ENCODE results near the gene TMEM204.

Gene TMEM204

GRCh38 chr16:1533443-1533951, at the start of gene TMEM204:
Gene TMEM204, plus strand, starts transcription at chr16:1533666. Its CDS starts 610 bp downstream, at chr16:1534276.
- DNase-seq = no peak

- DNase-seq = no peak
Observed at GRCh38 chr16:1485847-1486496, 47.5 kb upstream of the TMEM204 start.

GRCh38 chr16:1486551-1487390, 46.7 kb upstream of the TMEM204 start:
- DNase-seq = no peak

GRCh38 chr16:1487395-1488053, 45.9 kb upstream of the TMEM204 start:
- no peak for DNase-seq

GRCh38 chr16:1488054-1488601, 45.3 kb upstream of the TMEM204 start:
- no peak for DNase-seq

- DNase-seq = no peak
Observed at GRCh38 chr16:1488619-1489018, 44.8 kb upstream of the TMEM204 start, which contains the start of gene PTX4. Gene PTX4, minus strand, starts transcription at chr16:1488944. Its CDS starts 35 bp downstream, at chr16:1488909.

GRCh38 chr16:1489077-1489476, 44.4 kb upstream of the TMEM204 start:
- no peak for DNase-seq

GRCh38 chr16:1491327-1491726, 42.1 kb upstream of the TMEM204 start:
- no peak for DNase-seq

GRCh38 chr16:1492082-1492922, 41.2 kb upstream of the TMEM204 start:
- no peak for DNase-seq

GRCh38 chr16:1492923-1493745, 40.3 kb upstream of the TMEM204 start, which contains the start of gene TELO2:
Gene TELO2, plus strand, starts transcription at chr16:1493360. Its CDS starts 922 bp downstream, at chr16:1494282.
- DNase-seq = no peak

- DNase-seq = no peak
Observed at GRCh38 chr16:1493746-1494094, 39.7 kb upstream of the TMEM204 start.

- no peak for DNase-seq
Observed at GRCh38 chr16:1494129-1494640, 39.3 kb upstream of the TMEM204 start.

- no peak for DNase-seq
Observed at GRCh38 chr16:1494711-1495110, 38.8 kb upstream of the TMEM204 start.

- no peak for DNase-seq
Observed at GRCh38 chr16:1495211-1495888, 38.1 kb upstream of the TMEM204 start.

GRCh38 chr16:1495889-1496262, 37.6 kb upstream of the TMEM204 start:
- DNase-seq = no peak

- no peak for DNase-seq
Observed at GRCh38 chr16:1496464-1496863, 37.0 kb upstream of the TMEM204 start.

GRCh38 chr16:1497014-1497598, 36.4 kb upstream of the TMEM204 start:
- no peak for DNase-seq

- DNase-seq = no peak
Observed at GRCh38 chr16:1498899-1499676, 34.4 kb upstream of the TMEM204 start.
